Right ventricle myocardium superior (tissue), 1 donor: ENCODE results near the gene PRDM16. TPM values are rescaled to one million over a fixed set of nuclear protein-coding genes. Genes with fewer than 3 reads are reported as not detected.
A peak's percentile ranks its signal among the peaks of the same experiment; 100 is the strongest.

Experiments used
- ATAC-seq: fragments of 200-7000 bp; cut with Tn5 transposase; one replicate; pipeline ENCODE4 v1.9.1; 2020; ENCODE audit warnings: mild to moderate bottlenecking; ENCODE audit not compliant: poor library complexity
- DNase-seq: peaks from one replicate; pipeline ENCODE4 v3.0.0-alpha.2; 2020
- intact Hi-C: fragments of 100-400 bp; cut with DNase I; formaldehyde crosslinking; loops from one replicate; pipeline ENCODE4 v1.11.2; 2022
- total RNA-seq: library from RNA; stranded (reverse); fragmentation: NEBNext Ultra II Directional; extraction: Animal tissue kit (Norgen Biotek cat#: 25700); gene quantifications from one replicate; pipeline ENCODE4 v1.2.1, GENCODE V29; 2021
- donor health status: DM: no; HTN: yes; CAD: no; lungs with severe emphysema.

Gene PRDM16
- total RNA-seq, 1 donor from 2014 or later = 14.2 TPM

DNA sequence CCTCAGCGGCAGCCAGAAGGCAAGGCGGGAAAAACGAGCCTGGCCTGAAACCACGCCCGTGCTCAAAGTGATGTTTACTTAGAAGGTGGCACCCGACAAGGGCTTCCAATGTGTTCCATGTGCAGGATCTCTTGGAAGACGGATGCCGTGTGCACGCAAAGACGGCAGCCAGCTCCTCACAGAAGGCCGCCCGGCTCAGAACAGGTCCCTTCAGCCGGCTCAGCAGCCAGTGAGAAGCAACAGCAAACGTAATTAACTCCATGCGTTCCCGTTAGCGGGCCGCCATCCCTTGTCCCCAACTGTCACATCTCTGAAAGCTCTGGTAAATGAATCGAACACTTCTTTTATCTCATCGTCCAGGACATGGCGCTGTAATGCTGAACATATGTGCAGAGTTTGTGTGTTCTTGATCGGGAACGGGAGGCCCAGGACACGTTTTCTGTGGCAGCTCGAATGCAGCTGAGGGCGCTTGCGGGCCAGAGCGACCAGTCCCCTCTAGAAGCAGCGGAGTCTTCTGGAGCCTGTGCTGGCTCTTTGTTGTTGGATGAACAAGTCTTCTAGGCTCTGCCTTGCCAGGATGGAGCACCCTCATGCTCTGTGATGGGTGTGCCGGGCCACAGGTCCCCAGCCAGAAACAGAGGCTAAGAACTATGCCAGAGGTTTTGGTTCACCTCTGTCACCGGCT, 290.9 kb downstream of the PRDM16 start:
- intact Hi-C loops = no loop called here
- ATAC-seq = no peak
- DNase-seq = no peak

DNA sequence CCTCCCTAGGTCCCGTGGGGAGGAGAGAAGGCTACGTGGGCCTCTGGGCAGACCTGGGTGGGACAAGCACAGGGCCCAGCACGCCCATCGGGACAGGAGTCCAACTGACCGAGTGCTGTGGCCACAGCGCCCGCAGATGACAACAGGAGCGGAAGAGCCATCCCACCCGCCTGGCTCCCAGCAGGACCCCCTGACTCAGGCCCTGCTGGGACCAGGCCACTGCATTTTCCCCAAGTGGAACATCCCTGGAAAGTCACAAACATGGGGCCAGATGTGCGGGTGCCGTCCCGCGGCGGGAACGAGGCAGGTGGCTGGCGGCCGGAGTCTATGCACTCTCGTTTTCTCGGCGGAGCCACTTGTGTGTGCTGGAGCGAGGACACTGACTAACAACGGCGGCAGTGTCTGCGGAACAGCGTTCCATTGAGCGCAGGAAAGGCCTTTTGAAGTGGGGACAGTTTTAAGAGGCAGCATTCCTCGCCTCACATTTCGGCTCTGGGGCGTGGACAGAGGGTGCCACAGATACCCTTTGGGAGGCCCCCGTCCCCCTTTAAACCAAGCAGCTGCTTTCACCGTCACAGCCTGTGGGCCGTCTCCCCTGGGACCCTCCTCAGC, 291.7 kb downstream of the PRDM16 start:
- DNase-seq (no peak), ATAC-seq (peak; percentile 61)
- intact Hi-C loops = no loop called here

- DNase-seq = no peak
- intact Hi-C loops = no loop called here
- no peak for ATAC-seq
Measured at GRCh38 chr1:3363023-3363422, 294.0 kb downstream of the PRDM16 start.

DNA sequence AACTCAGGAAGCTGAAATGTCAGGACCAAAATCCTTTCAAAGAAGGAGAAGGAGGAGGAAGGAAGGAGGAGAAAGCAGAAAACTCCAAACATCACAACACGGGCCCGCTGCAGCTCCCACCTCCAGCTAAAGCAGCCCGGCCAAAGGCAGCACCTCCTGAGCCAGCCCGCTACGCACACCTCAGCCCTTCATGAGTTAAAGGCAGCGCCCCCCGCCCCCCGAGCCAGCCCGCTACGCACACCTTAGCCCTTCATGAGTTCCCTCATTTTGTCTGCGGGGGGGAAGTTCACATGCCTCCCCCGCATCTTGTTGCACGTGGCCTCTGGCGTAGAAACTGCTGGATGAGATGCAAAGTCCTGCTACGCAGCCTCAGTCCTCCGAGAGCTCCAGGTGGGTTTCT, 294.8 kb downstream of the PRDM16 start:
- ATAC-seq = no peak
- intact Hi-C loops = no loop called here
- DNase-seq = no peak

GRCh38 chr1:3364551-3364950, 295.5 kb downstream of the PRDM16 start:
- intact Hi-C loops = no loop called here
- DNase-seq (no peak), ATAC-seq (no peak)

DNA sequence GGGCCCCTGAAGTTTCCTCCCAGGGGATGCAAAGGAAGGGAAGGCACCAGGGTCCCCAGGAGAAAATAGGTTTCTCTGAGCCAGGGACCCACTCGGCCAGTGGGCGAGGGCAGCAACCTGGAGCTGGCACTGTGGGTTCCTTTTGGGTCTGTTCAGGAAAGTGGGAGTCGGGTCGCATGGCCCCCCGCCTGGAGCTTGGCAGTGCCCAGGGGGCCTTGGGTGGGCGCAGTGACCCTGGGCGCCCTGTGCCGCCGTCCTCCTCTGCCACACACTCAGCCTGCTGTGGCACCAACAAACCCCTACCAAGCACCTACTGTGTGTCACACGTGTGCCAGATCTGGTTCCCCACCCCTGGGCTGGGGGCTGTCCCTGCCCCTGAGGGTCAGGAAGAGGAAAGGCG, 296.0 kb downstream of the PRDM16 start:
- no peak for DNase-seq
- ATAC-seq = no peak
- intact Hi-C loops = no loop called here

DNA sequence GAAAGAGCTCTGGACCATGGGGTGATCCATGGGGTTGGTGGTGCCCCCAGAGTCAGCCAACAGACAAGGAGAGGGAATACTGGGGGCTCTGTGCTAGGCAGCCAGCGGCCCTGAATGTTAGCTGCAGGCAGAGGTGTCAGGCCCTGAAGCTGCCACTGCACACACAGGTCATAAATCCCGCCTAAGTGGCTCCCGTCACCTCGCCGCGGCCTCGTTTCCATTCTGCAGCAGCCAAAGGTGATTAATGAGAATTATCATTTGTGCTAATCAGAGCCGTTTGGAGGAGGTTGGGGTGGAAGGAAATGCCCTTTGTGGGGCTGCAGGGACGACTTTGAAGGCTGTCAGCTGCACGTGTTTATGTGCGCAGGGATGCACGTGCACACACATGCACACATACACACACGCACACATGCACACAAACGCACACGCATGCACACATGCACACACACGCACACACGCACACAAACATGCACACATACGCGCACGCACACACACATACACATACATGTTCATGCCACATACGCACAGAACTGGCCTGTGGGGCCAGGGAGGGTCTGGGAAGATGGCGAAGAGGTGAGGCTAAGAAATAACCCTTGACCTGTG, 296.6 kb downstream of the PRDM16 start:
- DNase-seq = no peak
- no peak for ATAC-seq
- intact Hi-C loops = no loop called here

DNA sequence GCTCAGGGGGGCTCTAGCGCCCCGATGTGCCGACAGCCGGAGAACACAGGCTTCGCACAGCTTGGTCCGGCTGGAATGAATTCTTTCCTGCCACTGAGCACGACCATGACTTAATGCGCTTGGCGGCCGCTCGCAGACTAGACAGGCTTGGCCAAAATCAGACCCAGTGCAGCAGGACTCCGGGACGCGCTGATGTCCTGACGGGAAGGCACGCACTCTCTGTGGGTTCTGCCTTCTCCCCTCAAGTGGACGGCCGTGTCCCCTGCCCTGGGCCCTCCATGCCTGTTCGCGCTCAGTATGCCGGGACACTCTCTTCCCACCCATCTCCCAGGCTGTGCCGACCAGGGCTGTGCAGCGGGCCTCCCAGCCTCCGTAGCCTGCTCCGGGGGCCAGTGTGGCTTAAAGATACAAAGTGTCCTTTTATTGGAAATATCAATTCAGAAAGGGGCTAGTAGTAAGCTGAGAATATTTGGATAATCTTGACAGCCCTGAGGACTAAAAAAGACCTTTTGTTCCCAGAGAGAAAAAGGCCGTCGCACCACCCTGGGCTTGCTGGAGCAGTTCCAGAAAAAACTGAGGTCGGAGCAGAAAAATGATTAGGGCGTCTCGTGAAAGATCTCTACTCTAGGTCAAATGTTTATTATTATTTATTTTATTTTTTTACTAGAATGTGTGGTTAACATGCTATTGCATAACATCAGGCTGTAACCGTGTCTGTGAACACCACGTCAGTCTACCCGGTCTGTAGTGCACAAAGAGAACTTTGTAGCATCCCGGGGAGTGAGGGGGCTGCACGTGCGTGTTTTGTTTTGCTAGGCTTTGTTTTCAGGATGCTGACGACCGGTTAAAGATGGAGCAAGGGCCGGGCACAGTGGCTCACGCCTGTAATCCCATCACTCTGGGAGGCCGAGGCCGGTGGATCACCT, 297.4 kb downstream of the PRDM16 start:
- intact Hi-C loops = no loop called here
- peak; percentile 50 for ATAC-seq
- DNase-seq = peak; percentile 76

DNA sequence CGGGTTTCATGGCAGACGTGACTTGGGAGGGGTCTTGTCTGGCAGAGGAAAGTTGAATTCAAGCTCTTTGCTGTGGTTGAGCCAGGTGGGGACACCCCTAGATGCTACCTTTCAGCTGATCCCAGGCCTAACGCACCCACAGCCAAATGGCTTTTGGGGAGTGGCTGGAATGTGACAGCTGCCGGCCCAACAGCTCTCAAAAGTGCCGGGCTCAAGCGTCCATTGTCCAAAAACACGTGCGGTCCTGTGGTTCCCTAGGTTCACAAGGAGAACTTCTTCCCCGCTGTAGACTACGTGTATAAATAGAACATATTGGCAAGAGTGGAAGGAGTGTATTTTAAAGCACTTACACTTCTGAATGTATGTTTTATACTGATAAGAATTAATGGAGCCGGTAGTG, 298.4 kb downstream of the PRDM16 start:
- no peak for DNase-seq
- ATAC-seq = peak; percentile 47
- intact Hi-C loops = no loop called here

GRCh38 chr1:3368059-3368458, 299.1 kb downstream of the PRDM16 start:
- ATAC-seq = no peak
- intact Hi-C loops = no loop called here
- DNase-seq = no peak

DNA sequence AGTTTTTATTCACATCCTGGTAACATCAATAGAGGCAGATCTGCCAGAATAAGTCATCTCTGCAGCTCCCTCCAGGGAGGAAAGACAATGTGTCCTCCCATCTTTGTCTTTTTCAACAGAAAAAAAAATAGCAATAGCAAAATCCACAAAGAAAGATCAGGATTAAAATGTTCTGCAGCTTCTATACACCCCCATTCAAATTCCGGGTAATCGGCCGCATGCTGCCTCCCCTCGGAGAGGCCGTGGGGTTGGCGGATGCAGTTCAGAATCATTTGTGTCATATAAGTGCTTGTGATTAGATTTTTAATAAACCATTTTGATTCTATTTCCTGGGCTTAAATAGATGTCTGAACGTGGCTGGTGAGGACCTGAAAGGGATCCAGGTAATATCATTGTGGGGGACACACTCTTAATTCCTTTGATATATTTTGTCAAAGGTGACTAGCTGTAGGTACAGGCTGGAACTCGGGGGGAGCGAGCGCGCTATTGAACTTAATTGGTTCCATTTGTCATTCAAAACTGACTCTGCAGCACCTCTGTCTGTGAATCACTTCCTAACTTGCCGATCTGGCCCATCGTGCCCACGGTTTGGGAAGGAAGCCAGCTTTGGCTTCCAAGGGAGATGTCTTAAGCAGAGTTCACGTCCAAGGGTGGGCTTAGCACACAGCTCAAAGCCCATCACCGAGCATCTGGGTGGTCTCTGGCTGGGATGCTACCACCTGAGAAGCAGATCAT, 299.9 kb downstream of the PRDM16 start:
- DNase-seq (no peak), ATAC-seq (no peak)
- intact Hi-C loops = no loop called here

DNA sequence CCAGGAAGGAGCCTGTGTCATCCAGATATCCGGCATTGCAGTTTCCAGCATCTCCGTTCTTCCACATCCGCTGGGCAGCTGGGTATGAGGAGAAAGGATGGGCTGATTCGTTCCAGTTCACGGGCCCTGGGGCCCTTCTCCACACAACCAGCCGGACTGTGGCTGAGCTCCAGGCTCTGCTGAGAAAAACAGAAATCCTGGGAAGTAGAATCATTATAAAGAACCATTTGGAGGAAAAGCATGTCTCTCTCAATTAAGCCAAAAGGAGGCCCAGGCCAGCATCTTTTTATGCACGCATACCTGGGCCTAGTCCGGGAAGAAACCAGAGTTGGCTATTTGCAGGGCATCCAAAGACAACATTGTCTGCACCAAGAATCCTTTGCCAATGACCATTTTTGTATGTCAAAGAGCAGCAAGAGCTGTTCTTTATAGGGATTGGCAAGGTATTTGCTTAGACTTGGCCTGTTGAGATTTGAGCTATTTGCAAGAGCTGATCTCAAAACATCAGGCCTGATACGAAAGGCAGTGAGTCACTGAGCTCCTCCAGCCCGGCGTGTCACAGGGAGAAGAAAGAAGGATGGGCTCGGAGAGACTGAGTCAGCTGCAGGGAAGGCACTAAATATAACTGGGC, 300.6 kb downstream of the PRDM16 start:
- ATAC-seq = peak; percentile 64
- peak; percentile 62 for DNase-seq
- intact Hi-C loops = no loop called here

GRCh38 chr1:3370856-3371703, 302.1 kb downstream of the PRDM16 start:
- intact Hi-C loops = no loop called here
- ATAC-seq = no peak
- DNase-seq = no peak

GRCh38 chr1:3372317-3372716, 303.3 kb downstream of the PRDM16 start:
- no peak for ATAC-seq
- DNase-seq = no peak
- intact Hi-C loops = no loop called here

GRCh38 chr1:3373175-3373574, 304.2 kb downstream of the PRDM16 start:
- intact Hi-C loops = no loop called here
- DNase-seq (no peak), ATAC-seq (no peak)

- intact Hi-C loops = no loop called here
- ATAC-seq = no peak
- DNase-seq = no peak
Measured at GRCh38 chr1:3373700-3374405, 304.9 kb downstream of the PRDM16 start.

DNA sequence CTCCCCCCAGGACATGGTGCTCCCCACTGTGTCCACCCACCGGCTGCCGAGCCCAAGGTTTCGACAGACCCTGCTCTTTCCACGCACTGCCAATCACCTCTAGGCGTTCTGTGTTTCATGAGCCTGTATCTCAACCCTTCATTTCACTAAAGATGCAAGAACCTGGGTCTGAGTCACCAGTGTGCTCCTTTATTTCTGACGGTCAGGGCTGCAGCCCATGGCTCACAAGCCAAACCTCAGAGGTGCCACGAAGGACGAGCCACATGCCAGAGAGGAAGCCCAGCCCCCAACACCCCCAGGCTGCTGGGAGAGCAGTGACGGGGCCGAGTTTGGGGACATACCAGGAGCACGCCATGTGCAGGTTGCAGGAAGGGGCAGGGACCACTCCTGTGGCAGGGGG, 306.2 kb downstream of the PRDM16 start:
- no peak for DNase-seq
- intact Hi-C loops = no loop called here
- ATAC-seq = no peak
